ENCODE data around the gene CDY2A. TPM values are rescaled to one million over a fixed set of nuclear protein-coding genes. Genes with fewer than 3 reads are reported as not detected.

Gene CDY2A
- total RNA-seq: not detected in 2 replicates

DNA sequence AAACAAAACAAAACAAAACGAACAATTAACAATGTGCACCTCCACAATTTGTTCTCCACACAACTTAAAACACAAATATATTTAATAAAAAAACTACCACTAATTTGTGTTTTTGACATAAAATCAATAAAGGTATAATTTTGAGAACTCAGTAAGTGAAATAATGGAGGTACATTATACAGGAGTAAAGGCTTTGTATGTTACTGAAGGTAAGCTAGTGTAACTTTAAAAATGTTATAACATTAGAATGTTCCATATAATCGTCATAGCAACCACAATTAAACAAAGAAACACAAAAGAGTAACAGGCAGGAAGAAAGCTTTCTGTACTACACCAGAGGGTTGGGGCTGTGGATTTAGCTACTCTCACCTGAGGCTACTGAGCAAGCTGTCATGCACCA is at the start of gene CDY2A:
TSS of gene CDY2A (plus strand) at position 301 of the 400 bp plus-strand sequence. CDS start 328 bp downstream, outside the sequence.

Other genes with a start within 250 kb of the CDY2A start
- gene CDY2B, start 145.6 kb upstream of the CDY2A start, total RNA-seq: not detected in 2 replicates

Data from mammary microvascular endothelial cell (primary cell).